GM21381 (cell line): ENCODE measurements around the gene TEX264.
"Not testable (repeated sequence)": the region's sequence is repeated elsewhere in the genome, so short reads cannot be mapped to it uniquely, and the experiment has no call there.

ENCODE experiments used
- ATAC-seq: cut with Tn5 transposase; IDR thresholded peaks from one replicate; pipeline ENCODE4 v1.9.1; 2021; ENCODE audit warnings: mild to moderate bottlenecking, moderate library complexity; ENCODE audit not compliant: unreplicated experiment

TEX264 gene

GRCh38 chr3:51670823-51671733 is at the start of gene TEX264:
TEX264 (plus strand) TSS chr3:51671252; CDS start chr3:51674305, 3,053 bp downstream.
- ATAC-seq, result peak; percentile 71

- no peak for ATAC-seq
These were observed 48.6 kb upstream of the TEX264 start for GRCh38 chr3:51622413-51622812.

GRCh38 chr3:51622868-51623267 is 48.2 kb upstream of the TEX264 start:
- no peak for ATAC-seq

GRCh38 chr3:51630513-51630912 is 40.5 kb upstream of the TEX264 start:
- ATAC-seq, result no peak

GRCh38 chr3:51637144-51637940 is 33.7 kb upstream of the TEX264 start:
- no peak for ATAC-seq

GRCh38 chr3:51637941-51638471 is 33.0 kb upstream of the TEX264 start:
- no peak for ATAC-seq

GRCh38 chr3:51642462-51642861 is 28.6 kb upstream of the TEX264 start:
- ATAC-seq, result no peak

GRCh38 chr3:51646091-51646490 is 25.0 kb upstream of the TEX264 start:
- ATAC-seq, result no peak

GRCh38 chr3:51652103-51652502 is 18.9 kb upstream of the TEX264 start:
- not testable (repeated sequence) for ATAC-seq

- ATAC-seq, result not testable (repeated sequence)
These were observed 17.6 kb upstream of the TEX264 start for GRCh38 chr3:51653409-51653808.

GRCh38 chr3:51657234-51657633 is 13.8 kb upstream of the TEX264 start:
- no peak for ATAC-seq

- no peak for ATAC-seq
These were observed 11.1 kb upstream of the TEX264 start for GRCh38 chr3:51659942-51660341.

- ATAC-seq, result no peak
These were observed 8.6 kb upstream of the TEX264 start for GRCh38 chr3:51662456-51662855.

- no peak for ATAC-seq
These were observed 2.3 kb upstream of the TEX264 start for GRCh38 chr3:51668756-51669155.

- no peak for ATAC-seq
These were observed 1.6 kb upstream of the TEX264 start for GRCh38 chr3:51669241-51670052.

GRCh38 chr3:51670053-51670822 is 814 bp upstream of the TEX264 start:
- ATAC-seq, result no peak

GRCh38 chr3:51671734-51672475 is 853 bp downstream of the TEX264 start:
- peak; percentile 35 for ATAC-seq

GRCh38 chr3:51673181-51673801 is 2.2 kb downstream of the TEX264 start:
- ATAC-seq, result no peak
